GM23248 (cell line): ENCODE results near the gene KRTAP19-1.

Experiments
- EZH2 ChIP-seq: fragments of 200-600 bp; sonication (generic); IDR thresholded peaks from 2 replicates; pipeline ENCODE4 v1.6.1; 2018; ENCODE audit warnings: antibody characterized with exemption, mild to moderate bottlenecking; ENCODE audit not compliant: insufficient read depth, poor library complexity, severe bottlenecking
- EZH2phosphoT487 ChIP-seq: fragments of 200-600 bp; sonication (generic); IDR thresholded peaks from 2 replicates; pipeline ENCODE4 v1.6.1; 2018; ENCODE audit warnings: antibody characterized with exemption, moderate library complexity, mild to moderate bottlenecking, low read depth; ENCODE audit not compliant: insufficient read depth

DNA sequence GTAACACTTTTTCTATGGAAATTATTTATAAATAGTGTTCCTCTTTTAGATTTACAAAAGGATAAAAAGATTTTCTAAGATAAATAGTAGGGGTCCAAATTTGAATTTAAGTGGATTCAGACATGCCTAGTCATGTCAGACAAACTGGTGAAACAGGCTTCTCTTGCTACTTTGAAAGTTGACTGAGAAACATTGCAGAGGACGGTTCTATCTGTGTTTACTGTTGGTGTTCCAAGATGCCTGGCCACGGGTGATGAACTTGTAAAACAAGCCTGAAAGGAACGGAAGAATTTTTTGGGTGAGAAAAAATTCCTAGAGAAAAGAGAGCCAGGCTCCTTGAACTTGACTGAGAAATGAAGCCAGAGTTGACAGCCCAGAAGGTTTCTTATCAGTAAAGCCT, 2.2 kb downstream of the KRTAP19-1 start:
- TF ChIP-seq EZH2 (no peak), EZH2phosphoT487 (no peak)
